CD4-positive, alpha-beta T cell treated with Interferon alpha-2 for 1 hour (primary cell): ENCODE data around the gene PLXNA1.

ENCODE experiments used
- DNase-seq, 2 donors: peaks; one replicate each; pipeline ENCODE4 v3.0.0-alpha.2; 2020 to 2022

PLXNA1 gene

DNA sequence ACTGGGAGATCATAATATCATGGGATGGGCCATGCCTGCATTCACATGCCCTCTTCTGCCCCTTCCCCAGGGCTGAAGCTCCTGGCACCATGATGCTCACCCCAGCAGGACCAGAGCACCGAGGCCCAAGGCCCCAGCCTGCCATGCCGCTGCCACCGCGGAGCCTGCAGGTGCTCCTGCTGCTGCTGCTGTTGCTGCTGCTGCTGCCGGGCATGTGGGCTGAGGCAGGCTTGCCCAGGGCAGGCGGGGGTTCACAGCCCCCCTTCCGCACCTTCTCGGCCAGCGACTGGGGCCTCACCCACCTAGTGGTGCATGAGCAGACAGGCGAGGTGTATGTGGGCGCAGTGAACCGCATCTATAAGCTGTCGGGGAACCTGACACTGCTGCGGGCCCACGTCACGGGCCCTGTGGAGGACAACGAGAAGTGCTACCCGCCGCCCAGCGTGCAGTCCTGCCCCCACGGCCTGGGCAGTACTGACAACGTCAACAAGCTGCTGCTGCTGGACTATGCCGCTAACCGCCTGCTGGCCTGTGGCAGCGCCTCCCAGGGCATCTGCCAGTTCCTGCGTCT lies 5.6 kb downstream of the PLXNA1 start:
- DNase-seq: no peak

DNA sequence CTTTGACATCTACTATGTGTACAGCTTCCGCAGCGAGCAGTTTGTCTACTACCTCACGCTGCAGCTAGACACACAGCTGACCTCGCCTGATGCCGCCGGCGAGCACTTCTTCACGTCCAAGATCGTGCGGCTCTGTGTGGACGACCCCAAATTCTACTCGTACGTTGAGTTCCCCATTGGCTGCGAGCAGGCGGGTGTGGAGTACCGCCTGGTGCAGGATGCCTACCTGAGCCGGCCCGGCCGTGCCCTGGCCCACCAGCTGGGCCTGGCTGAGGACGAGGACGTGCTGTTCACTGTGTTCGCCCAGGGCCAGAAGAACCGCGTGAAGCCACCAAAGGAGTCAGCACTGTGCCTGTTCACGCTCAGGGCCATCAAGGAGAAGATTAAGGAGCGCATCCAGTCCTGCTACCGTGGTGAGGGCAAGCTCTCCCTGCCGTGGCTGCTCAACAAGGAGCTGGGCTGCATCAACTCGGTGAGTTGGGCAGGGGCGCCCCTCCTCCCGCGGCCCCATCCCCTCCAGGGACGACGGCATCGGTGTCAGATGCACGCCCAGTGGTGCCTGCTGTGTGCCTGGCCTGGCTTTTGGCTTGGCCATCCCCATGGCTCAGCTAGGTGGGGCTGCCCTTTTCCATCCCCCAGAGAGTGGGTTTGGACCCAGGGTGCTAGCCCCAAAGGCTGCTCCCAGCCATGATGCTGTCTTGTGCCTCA lies 6.6 kb downstream of the PLXNA1 start:
- DNase-seq: no peak

DNA sequence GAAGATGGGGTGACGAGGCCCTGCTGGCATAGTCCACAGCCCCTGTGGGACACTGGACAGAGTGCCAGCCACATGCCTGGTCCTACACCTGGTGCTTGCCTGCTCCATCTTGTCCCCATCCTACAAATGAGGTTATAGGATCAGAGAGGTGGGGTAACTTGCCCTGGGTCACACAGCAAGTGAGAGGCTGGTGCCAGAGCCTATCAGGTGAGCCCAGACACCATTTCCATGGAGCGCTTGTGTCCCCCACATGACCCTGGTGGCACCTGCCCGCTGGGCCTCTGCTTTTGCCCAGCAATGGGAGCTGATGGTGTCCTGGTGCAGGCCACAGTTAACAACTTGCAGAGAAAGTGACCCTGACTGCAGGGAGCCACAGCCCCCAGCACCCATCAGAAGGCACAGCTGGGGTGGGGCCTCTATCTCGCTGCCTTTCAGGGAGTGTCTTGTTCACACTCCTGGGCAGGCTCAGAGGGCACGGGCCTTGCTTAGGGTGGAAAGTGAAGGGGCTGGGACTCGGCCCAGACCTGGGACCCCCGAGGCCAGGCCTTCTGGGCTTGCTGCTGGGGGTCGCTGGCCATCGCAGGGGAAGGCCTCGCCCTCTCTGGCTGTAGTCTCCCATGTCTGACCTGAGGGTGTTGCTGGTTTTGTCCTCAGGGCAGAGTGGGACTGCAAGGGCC lies 7.2 kb downstream of the PLXNA1 start:
- no peak for DNase-seq

DNA sequence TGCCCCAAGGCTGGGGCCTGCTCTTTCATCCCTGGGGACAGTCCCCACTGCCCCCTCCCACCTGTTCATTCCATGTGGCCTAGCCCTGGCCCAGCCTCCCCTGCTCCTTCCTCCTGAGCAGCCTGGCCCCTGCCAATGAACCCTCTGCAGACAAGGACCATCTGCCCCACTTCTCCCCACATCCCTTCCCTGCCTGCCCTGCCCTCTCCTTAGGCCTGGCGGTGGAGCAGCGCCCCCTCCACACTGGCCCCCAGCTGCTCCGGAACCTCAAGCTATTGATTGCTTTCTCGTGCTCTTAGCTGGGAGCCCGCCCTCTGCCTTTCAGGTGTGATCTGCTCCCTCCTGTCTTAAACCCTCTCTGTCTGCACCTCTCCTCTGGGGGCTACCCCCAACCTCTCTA lies 8.0 kb downstream of the PLXNA1 start:
- DNase-seq: no peak

DNA sequence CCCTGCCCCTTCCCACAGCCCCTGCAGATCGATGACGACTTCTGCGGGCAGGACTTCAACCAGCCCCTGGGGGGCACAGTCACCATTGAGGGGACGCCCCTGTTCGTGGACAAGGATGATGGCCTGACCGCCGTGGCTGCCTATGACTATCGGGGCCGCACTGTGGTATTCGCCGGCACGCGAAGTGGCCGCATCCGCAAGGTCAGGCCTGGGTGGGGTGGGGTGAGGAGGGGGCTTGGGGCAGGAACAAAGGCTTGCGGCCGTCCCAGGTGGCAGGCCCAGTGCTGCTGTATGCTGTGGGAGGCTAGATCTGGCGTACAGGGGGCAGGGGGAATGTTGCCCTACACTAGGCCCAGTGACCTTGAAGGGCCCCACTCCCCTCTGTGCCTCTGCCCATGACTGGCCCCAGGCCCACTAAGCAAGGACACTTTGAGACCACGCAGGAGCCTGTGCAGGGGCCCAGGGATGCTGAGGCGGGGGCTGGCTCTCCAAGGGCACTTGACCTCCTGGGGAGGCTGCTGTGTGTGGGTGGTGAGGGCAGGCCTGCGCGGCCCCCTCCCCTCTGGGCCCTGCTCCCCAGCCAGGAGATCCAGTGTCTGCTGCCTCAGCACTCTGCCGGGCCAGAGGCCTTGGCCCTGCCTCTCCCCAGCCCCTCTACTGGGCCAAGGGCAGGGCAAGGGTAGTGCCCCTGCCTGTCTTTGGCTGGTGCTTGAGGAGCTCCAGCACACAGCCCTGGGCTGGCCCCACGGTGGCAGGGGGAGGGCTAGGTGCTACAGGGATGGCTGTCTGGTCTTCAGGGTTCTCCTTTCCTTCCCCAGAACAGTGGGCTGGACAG lies 8.7 kb downstream of the PLXNA1 start:
- DNase-seq: no peak

DNA sequence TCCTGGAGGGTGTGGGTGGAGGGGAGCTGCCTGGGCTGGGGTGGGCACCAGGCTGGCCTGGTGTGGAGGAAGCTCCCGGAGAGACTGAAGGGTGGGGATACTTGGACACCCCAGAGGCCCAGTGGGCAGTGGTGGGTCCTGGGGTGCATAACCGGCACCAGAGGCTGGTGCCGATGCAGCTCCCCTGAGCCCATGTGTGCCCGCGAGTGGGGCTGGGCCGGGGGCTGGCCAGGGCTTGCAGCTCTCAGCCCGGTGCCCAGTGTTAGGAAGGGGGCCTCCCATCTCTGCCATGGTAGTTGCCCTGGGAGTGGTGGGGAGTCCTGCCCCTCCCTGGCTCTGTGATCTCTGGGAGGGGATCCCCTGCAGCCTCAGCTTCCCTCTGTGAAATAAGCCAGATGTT lies 9.3 kb downstream of the PLXNA1 start:
- no peak for DNase-seq

DNA sequence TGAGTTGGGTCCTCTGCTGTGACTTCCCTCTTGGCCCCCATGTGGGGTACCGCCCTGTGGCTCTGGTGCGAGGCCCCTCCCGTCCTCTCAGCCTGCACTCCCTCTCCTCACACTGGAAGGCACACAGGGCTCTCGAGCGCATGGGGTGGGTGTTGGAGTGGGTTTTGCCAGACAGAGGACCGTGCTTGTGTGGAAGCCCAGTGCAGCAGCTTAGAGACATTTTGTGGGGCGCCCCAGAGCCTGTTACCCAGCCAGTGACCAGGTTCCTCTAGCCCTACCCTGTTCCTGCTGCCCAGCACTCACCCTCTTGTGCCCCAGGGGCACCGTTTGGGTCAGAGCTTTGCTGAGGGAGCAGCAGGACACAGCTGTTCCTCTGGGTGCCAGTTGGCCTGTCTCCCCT lies 9.9 kb downstream of the PLXNA1 start:
- DNase-seq: no peak

DNA sequence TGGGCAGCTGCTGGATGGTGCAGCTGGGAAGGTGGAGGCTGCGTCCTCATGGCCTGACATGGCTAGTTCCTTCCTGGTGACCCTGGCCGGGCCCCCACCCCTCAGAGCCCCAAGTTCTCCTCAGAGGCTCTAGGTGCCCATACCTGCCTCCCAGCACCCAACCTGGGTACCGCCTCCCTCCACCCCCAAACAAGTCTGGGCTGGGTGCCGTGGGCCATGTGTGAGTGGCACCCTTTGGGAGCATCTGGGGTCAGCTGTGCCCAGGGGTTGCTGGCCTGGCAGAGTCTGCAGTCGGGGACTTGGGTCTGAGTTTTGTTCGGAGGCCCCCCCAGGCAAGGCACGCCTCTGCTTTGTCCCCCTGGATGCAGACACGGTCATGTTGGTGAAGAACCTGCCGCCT lies 10.5 kb downstream of the PLXNA1 start:
- DNase-seq: no peak

DNA sequence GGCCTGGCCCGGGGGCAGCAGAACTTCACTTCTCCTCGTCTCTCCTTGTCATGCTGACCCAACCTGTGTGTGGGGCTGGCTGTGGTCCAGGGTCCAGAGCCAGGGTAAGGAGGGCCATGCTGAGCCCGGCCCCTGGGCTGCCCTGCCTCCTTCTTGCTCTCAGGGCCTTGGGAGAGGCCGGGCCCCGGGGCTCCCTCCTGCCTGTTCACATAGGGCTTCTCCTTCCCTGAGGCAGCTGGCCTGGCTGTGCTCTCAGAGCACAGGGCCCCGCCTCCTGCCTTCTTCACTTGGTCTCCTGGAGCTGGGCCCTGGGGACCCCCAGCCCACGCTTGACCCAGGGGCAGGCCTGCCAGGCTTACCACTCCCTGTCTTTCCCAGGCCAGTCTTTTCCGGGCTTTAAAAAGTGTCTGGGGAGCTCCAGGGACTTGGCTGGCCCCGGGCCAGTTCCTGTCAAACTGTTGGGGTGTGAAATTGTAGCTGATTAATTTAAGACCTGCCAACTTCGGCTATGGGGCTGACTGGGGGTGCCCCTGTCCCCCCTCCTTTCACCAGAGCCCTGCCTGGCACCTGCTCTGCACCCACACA lies 11.8 kb downstream of the PLXNA1 start:
- no peak for DNase-seq

DNA sequence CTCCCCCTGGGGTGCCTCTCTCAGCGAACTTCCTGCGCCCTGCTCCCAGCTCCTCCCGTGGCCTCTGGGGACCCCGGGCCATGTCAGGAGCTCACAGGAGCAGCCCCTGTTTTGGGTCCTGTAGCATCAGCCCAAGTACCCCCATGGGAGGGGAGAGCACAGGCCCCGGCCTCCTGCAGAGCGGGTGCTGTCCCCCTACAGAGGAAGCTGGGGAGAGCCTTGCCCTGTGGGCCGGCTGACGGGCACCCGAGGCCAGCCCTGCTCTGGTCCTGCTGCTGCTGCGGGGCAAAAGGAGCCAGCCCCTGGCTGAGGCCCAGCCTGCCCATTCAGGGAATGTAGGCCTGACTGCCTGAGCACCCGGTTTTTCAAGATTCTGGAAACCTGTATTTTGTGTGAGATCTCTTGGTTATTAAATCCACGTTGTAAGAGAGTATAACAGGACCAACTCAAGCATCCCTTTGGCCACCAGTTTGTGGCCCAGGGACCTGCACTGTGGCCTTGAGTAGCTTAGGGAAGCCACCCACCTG lies 12.4 kb downstream of the PLXNA1 start:
- no peak for DNase-seq

DNA sequence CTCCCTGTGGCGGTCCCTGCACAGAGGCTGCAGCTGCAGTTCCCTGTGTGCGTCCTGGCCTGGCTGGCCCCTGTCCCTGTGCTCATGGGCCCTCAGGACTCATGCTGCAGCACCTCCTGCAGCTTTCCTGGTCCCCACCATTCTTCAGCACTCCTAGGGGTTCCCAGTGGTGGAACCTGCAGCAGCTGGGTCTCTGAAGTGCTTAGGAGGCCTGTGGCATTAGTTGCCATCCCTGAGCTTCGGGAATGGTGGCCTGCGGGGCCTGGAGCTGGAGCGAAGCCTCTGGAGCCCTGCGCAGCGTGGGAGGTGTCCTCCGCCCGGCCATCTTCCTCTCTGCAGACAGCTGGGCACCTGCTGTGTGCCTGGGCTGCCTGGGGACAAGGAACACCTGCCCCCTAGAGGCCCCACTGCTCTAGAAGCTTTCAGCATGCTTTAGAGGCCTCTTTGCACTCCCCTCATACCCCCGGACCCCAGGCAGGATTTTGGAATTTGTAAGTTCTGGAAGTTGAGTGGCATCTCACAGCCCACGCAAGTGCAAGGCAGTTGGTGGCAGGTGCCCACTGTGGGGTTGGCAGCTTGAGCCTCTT lies 13.1 kb downstream of the PLXNA1 start:
- no peak for DNase-seq

DNA sequence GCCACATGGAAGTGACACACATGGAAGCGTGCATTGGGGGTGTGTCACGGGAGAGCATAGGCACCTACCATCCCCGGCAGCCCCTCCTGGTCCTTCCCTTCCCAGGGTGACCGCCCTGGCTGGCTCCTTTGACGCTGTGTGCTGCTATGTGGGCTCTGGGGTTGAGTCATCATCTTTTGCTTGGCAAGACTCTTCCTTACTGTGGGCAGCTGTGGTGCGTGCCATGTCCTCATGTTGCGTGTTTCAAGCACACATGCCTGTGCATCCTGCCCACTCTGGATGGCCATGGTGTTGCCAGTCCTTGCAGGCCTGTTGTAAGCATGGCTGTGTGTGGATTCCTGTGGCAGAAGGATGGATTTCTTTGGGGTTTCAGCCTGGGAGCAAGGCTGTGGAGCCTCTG lies 14.0 kb downstream of the PLXNA1 start:
- no peak for DNase-seq

DNA sequence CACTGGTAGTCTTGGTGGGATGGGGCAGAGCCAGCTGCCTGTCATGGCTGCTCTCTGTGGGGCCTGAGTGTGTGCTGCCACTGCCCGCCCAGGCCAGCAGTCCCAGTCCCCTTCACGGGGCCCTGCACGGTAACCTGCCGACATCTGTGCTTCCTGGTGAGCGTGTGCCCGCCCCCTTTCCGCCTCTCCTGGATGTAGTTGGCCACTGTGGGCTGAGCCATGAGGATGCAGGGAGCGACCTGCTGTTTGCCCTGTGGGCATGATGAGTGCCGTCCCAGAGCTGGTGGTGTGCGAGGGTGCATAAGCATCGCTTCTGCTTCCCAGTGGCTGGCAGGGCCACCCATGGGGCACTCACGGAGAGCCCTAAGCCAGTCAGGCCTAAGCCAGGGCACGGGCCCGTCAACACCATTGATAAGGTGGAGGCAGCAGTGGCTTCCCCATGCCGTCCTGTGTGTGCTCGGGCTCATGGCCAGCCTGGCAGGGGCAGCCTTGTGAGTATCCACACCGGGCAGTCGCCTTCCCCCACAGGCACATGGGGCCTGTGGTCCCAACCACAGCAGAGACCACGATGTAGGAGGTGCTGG lies 14.6 kb downstream of the PLXNA1 start:
- DNase-seq: no peak

DNA sequence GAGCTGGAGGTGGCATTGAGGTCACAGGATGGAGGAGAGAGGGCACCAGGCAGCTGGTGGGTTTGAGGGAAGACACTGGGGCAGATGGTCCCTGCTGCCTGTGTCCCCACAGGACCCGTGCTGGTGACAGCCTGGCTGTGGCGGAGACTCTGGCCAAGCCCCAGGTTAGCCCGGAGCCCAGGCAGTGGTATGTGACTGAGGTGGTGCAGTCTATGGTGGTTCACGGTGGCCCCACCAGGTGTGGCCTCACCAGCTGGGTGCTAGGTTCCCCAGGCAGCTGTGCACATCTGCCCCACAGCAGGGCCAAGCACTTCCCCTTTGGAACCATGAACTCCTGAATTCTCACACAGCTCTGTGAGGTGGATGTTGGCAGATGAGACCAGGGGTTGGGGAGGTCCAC lies 15.4 kb downstream of the PLXNA1 start:
- DNase-seq: no peak

DNA sequence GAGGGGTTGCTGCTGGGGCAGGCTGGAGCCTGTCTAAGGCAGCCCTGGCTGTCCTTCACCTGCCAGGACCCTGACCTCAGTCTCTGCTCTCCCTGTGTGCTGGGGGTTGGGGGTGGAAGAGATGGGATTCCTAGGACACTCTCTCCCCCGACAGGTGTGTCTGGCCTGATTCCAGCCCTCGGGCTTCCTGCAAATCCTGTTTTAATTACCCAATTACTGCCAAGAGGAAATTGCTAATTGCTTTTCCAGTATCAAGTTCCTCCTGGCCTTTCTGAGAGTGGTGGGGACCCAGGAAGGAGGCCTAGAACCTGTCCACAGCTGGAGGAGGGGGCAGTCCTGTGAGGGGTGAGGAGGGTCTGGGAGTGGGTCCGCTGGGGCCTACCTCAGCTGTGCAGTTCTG lies 15.8 kb downstream of the PLXNA1 start:
- no peak for DNase-seq

DNA sequence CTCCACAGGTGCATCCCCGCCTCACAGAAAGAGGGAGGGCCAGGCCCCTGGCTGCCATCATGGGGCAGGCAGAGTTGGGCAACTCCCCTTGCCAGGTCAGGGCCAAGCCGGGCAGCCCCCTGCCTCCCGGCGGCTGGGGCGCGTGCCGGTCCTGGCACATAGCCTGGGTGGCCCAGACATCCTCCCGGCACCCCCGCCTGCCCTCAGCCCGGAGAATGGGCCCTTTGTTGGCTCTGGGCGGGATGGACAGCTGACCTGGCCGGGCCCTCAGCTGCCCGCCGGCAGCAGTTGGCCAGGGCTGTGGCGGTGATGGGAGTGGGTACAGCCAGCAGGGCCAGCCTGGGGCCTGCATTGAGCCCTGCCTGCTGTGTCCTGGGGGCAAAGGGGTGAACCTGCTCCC lies 16.5 kb downstream of the PLXNA1 start:
- DNase-seq: no peak

DNA sequence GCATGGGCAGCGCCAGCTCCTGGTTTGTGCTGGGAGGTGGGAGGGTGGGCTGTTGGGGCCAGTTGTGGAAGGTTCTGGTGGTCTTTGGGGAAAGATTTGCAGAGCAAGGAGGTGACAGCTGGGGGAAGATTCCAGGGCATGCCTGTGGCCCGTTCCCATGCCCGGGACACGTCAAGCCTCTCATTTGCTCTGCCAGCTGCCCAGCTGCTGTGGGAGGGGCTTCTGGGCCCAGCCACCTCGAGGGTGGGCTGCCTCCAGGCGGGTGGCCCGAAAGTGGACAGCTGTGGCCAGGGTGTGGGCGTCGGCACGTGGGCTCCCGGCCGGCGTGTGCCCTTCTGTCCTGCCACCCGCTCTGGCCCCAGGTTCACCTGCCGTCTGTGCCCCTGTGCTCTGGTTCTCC lies 17.2 kb downstream of the PLXNA1 start:
- no peak for DNase-seq

DNA sequence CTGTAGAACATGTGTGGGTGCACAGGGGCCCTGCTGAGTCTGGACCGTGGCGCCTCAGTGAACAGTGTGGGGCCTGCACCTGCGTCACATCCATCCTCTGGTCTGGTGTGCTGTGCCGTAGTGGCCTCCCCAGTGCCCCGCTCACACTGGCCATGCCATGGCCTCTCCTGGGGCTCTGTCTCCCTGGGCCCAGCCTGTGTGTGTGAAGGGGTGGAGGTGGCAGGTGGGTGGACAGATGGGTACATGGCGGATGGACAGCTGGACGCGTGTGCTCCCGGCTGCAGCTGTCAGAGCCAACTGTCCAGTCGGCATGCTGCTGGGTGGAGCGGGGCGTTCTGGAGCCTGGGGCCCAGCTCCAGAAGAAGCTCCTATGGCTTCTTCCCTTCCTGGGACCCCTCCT lies 17.8 kb downstream of the PLXNA1 start:
- no peak for DNase-seq

DNA sequence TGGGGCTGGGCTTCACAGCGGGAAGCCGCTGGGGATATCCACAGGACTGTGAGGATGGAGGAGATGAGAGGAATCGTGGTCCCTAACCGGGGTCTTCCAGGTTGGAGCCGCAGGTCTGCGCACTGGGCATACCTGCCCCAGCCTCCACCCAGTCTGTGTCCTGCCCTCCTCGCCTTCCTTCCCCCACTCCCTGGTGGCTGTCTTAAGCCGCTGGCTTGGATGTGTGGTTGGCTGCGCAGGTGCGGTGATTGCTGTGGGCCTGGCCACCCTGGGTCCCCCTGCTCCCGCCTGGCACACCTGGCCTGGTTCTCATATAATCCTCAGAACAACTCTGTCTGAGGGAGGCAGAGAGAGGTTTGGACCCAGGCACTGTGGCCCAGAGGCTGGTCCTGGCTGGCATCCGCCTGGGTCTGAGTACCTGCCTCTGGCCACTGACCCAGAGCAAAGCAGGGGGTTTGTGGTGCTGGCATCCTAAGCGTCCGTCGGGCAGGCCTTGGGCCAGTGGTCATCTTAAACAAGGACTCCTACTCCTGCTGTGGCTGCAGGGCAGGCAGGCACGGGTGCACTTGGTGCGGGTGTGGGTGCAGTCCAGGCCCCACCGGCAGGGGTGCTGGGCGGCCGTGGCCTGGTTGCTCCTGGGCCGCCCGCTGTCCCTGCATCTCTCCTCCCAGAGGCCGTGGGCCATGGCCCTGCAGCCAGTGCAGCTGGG lies 18.7 kb downstream of the PLXNA1 start:
- DNase-seq: no peak

DNA sequence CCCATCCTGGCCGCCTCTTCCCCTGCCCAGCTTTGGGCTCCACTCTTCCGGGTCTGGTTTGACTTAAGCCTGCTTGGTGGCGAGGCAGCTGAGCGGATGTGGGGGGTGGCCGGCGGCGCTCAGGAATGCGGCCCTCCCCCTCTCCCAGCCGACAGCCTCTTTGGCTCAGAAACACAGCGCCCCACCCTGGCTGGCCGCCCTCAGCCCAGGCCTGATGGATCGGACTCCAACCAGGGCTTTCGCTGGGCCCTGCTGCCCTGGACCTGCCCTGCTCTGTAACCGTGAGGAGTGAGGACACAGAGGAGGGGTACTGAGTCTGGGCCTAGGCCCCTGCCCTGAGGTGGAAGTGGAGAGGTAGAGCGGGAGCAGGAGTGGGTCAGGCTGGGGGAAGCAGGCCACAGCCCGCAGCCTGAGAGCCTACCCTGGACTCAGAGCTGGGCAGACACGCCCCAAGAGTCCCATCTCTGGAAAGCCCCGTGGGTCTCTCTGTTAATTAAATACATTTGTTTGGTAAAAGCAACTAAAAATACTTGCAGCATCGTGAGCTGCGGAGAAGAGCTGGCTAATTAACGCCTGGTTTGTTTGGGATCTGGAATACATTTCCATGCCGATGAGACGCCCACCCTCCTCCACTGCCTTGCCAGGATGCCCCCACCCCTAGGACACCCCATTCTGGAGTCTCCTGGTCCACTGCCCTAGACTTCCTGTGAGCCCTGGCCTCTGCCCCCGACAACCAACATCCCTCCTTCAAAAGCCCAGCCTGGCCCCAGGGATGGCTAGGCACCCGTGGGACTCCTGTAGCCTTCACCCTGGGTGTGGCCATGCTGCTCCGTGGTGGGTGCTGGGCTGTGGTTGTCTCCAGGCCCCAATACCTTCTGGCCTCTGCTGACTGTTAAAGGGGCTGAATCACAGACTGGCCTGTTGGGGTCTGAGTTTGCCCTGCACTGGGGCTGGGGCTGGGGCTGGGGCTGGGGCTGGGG lies 19.6 kb downstream of the PLXNA1 start:
- no peak for DNase-seq
